MM.1S (cell line): ENCODE data around the gene MRPS35.

ENCODE experiments used
- DNase-seq: peaks from one replicate; pipeline ENCODE4 v3.0.0-alpha.2; 2015
- H2AFZ ChIP-seq: fragments of 300-600 bp; sonication (generic); 2 replicates; pipeline ENCODE4 v1.6.0; 2016; ENCODE audit warnings: antibody characterized with exemption, low read length
- H3F3A ChIP-seq: fragments of 300-600 bp; sonication (generic); 2 replicates; pipeline ENCODE4 v1.6.1; 2016; ENCODE audit warnings: mild to moderate bottlenecking, antibody characterized with exemption, low read length, moderate library complexity, mixed read lengths; ENCODE audit not compliant: insufficient read depth
- H3K27ac ChIP-seq: fragments of 300-600 bp; sonication (generic); 2 replicates; pipeline ENCODE4 v1.5.1; 2016; ENCODE audit warnings: mild to moderate bottlenecking, low read length
- H3K27me3 ChIP-seq: fragments of 300-600 bp; sonication (generic); replicated peaks from 2 replicates; pipeline ENCODE4 v1.6.0; 2016; ENCODE audit warnings: low read length; ENCODE audit not compliant: insufficient read depth
- H3K36me3 ChIP-seq: fragments of 300-600 bp; sonication (generic); replicated peaks from 2 replicates; pipeline ENCODE4 v1.6.1; 2016; ENCODE audit warnings: mild to moderate bottlenecking, low read length, mixed read lengths; ENCODE audit not compliant: insufficient read depth
- H3K4me1 ChIP-seq: fragments of 300-600 bp; sonication (generic); 2 replicates; pipeline ENCODE4 v1.6.1; 2016; ENCODE audit warnings: low read length, mixed read lengths
- H3K4me2 ChIP-seq: fragments of 300-600 bp; sonication (generic); 2 replicates; pipeline ENCODE4 v1.6.0; 2016; ENCODE audit warnings: low read depth, low read length
- H3K4me3 ChIP-seq: fragments of 300-600 bp; sonication (generic); 2 replicates; pipeline ENCODE4 v1.5.1; 2016; ENCODE audit warnings: low read length, mixed read lengths
- H3K79me2 ChIP-seq: fragments of 300-600 bp; sonication (generic); 2 replicates; pipeline ENCODE4 v1.6.1; 2016; ENCODE audit warnings: mixed run types, low read length, mixed read lengths
- H3K9ac ChIP-seq: fragments of 300-600 bp; sonication (generic); 2 replicates; pipeline ENCODE4 v1.6.1; 2016; ENCODE audit warnings: low read length, mixed read lengths
- H3K9me2 ChIP-seq: fragments of 300-600 bp; sonication (generic); replicated peaks from 2 replicates; pipeline ENCODE4 v1.6.1; 2016; ENCODE audit warnings: mild to moderate bottlenecking, low read length, mixed read lengths; ENCODE audit not compliant: insufficient read depth
- H3K9me3 ChIP-seq: fragments of 300-600 bp; sonication (generic); replicated peaks from 2 replicates; pipeline ENCODE4 v1.6.1; 2016; ENCODE audit warnings: mild to moderate bottlenecking, low read length, mixed read lengths; ENCODE audit not compliant: insufficient read depth
- H4K20me1 ChIP-seq: fragments of 300-600 bp; sonication (generic); 2 replicates; pipeline ENCODE4 v1.6.1; 2016; ENCODE audit warnings: mild to moderate bottlenecking, low read length, moderate library complexity, mixed read lengths; ENCODE audit not compliant: insufficient read depth
- CTCF ChIP-seq: fragments of 300-600 bp; sonication (generic); IDR thresholded peaks from 2 replicates; pipeline ENCODE4 v1.5.1; 2016; ENCODE audit warnings: antibody characterized with exemption, low read length, mixed read lengths
- EZH2 ChIP-seq: fragments of 300-600 bp; sonication (generic); optimal IDR thresholded peaks from 2 replicates; pipeline ENCODE3; 2017; ENCODE audit warnings: low read depth, mild to moderate bottlenecking, antibody characterized with exemption, low read length, mixed read lengths
- EZH2phosphoT487 ChIP-seq: fragments of 300-600 bp; sonication (generic); IDR thresholded peaks from 2 replicates; pipeline ENCODE4 v1.6.1; 2018; ENCODE audit warnings: antibody characterized with exemption, low read length

Gene MRPS35

GRCh38 chr12:27707216-27707615 is 3.4 kb upstream of the MRPS35 start:
- Histone ChIP-seq H3K9ac (no peak overlapping the region), H3K27ac (no peak overlapping the region), H3K4me1 (peaks cover 4% of the 10 kb centered on the region), H3K4me2 (no peak overlapping the region), H3K27me3 (no peaks in the 10 kb centered on the region), H3K79me2 (peaks cover 17% of the 10 kb centered on the region), H4K20me1 (no peaks in the 10 kb centered on the region), H3K9me2 (no peaks in the 10 kb centered on the region), H3K4me3 (no peak overlapping the region), H3F3A (no peaks in the 10 kb centered on the region), H3K9me3 (no peaks in the 10 kb centered on the region), H2AFZ (no peak overlapping the region), H3K36me3 (no peaks in the 10 kb centered on the region)
- no peak for DNase-seq
- TF ChIP-seq CTCF: no peak
- no peak for TF ChIP-seq EZH2
- no peak for TF ChIP-seq EZH2phosphoT487

- H3K9me3 ChIP-seq: no peaks in the 10 kb centered on the region
- H3F3A ChIP-seq: no peaks in the 10 kb centered on the region
- no peak overlapping the region for H3K4me3 ChIP-seq
- no peak for DNase-seq
- peaks cover 4% of the 10 kb centered on the region for H3K4me1 ChIP-seq
- no peaks in the 10 kb centered on the region for H4K20me1 ChIP-seq
- TF ChIP-seq CTCF (no peak), EZH2 (no peak), EZH2phosphoT487 (no peak)
- no peak overlapping the region for H3K27ac ChIP-seq
- H3K9ac ChIP-seq: no peak overlapping the region
- no peaks in the 10 kb centered on the region for H3K27me3 ChIP-seq
- H3K79me2 ChIP-seq: peaks cover 39% of the 10 kb centered on the region
- no peaks in the 10 kb centered on the region for H3K9me2 ChIP-seq
- H3K36me3 ChIP-seq: no peaks in the 10 kb centered on the region
- H3K4me2 ChIP-seq: no peak overlapping the region
- H2AFZ ChIP-seq: no peak overlapping the region
Measured at GRCh38 chr12:27709212-27709931, 1.3 kb upstream of the MRPS35 start.

GRCh38 chr12:27709932-27710591 is 570 bp upstream of the MRPS35 start:
- no peaks in the 10 kb centered on the region for H3F3A ChIP-seq

More at GRCh38 chr12:27709932-27710591, 570 bp upstream of the MRPS35 start:
- peak; percentile 12 for DNase-seq
- Histone ChIP-seq H3K4me3 (peak overlapping the region; percentile 87), H3K4me2 (peak overlapping the region; percentile 86), H3K9ac (peak overlapping the region; percentile 84), H3K27me3 (no peaks in the 10 kb centered on the region), H3K36me3 (no peaks in the 10 kb centered on the region), H3K9me2 (no peaks in the 10 kb centered on the region), H2AFZ (peak overlapping the region; percentile 81), H3K4me1 (peaks cover 4% of the 10 kb centered on the region), H4K20me1 (peaks cover 3% of the 10 kb centered on the region; the same call in 1 of the 2 replicates), H3K9me3 (no peaks in the 10 kb centered on the region), H3K27ac (peak overlapping the region; percentile 42; the same call in 1 of the 2 replicates), H3K79me2 (peaks cover 45% of the 10 kb centered on the region)
- TF ChIP-seq CTCF: no peak
- no peak for TF ChIP-seq EZH2
- no peak for TF ChIP-seq EZH2phosphoT487
